HG03469 (cell line): ENCODE measurements around the gene EDAR.

Source experiments
- ATAC-seq: cut with Tn5 transposase; IDR thresholded peaks from one replicate; pipeline ENCODE4 v1.9.1; 2021; ENCODE audit warnings: mild to moderate bottlenecking, moderate library complexity, moderate number of reproducible peaks; ENCODE audit not compliant: unreplicated experiment

The EDAR gene

GRCh38 chr2:109005686-109006204 is 16.7 kb upstream of the EDAR start:
- ATAC-seq, result no peak

GRCh38 chr2:109001201-109001600 is 12.2 kb upstream of the EDAR start:
- ATAC-seq, result no peak

GRCh38 chr2:109000738-109001137 is 11.7 kb upstream of the EDAR start:
- no peak for ATAC-seq

GRCh38 chr2:108998911-108999310 is 9.9 kb upstream of the EDAR start:
- no peak for ATAC-seq

GRCh38 chr2:108994178-108994577 is 5.2 kb upstream of the EDAR start:
- ATAC-seq, result no peak

- ATAC-seq, result no peak
These were observed 4.3 kb upstream of the EDAR start for GRCh38 chr2:108993095-108993937.

- ATAC-seq, result no peak
These were observed 784 bp downstream of the EDAR start for GRCh38 chr2:108988076-108988795.

GRCh38 chr2:108986916-108987510 is 2.0 kb downstream of the EDAR start:
- ATAC-seq, result no peak

GRCh38 chr2:108983610-108984009 is 5.4 kb downstream of the EDAR start:
- ATAC-seq, result no peak

- no peak for ATAC-seq
These were observed 6.0 kb downstream of the EDAR start for GRCh38 chr2:108983061-108983460.

GRCh38 chr2:108982259-108982679 is 6.8 kb downstream of the EDAR start:
- no peak for ATAC-seq

GRCh38 chr2:108981846-108982245 is 7.2 kb downstream of the EDAR start:
- ATAC-seq, result no peak

GRCh38 chr2:108980076-108980475 is 8.9 kb downstream of the EDAR start:
- ATAC-seq, result no peak

- ATAC-seq, result no peak
These were observed 9.6 kb downstream of the EDAR start for GRCh38 chr2:108979461-108979860.

GRCh38 chr2:108978709-108979111 is 10.3 kb downstream of the EDAR start:
- ATAC-seq, result no peak

GRCh38 chr2:108975613-108976435 is 13.2 kb downstream of the EDAR start:
- ATAC-seq, result no peak

GRCh38 chr2:108974674-108975073 is 14.3 kb downstream of the EDAR start:
- ATAC-seq, result no peak

GRCh38 chr2:108972663-108973062 is 16.4 kb downstream of the EDAR start:
- ATAC-seq, result no peak

GRCh38 chr2:108971661-108972566 is 17.1 kb downstream of the EDAR start:
- no peak for ATAC-seq

- ATAC-seq, result no peak
These were observed 18.7 kb downstream of the EDAR start for GRCh38 chr2:108970369-108970768.
